ENCODE data around the gene SWAP70. TPM values are rescaled to one million over a fixed set of nuclear protein-coding genes. Genes with fewer than 3 reads are reported as not detected.

SWAP70 gene
- total and polyA plus RNA-seq, 2 experiments from 2014 or later, result 30.3 to 33.3 TPM

- peaks cover 6% of the 10 kb centered on the region for H3K27me3 Mint-ChIP-seq (ENCODE audit: insufficient read depth, low read depth, poor library complexity)
- H3K36me3 ChIP-seq (ENCODE audit: insufficient read depth), result no peaks in the 10 kb centered on the region
- DNase-seq (ENCODE audit: low spot score) (no peak), ATAC-seq (no peak)
- H3K27ac ChIP-seq (ENCODE audit: low read depth), result no peak overlapping the region
- no peaks in the 10 kb centered on the region for H3K27me3 ChIP-seq (ENCODE audit: insufficient read depth)
- H3K36me3 Mint-ChIP-seq (ENCODE audit: low read depth), result no peaks in the 10 kb centered on the region; the same call in 2 of the 3 replicates
- no peaks in the 10 kb centered on the region for H3K9me3 Mint-ChIP-seq
- peaks cover 25% of the 10 kb centered on the region for H3K4me1 Mint-ChIP-seq
- TF ChIP-seq STAT1 (IDR thresholded peaks at IDR 0.05; ENCODE audit: unreplicated experiment) (no peak), ZNF331 (CRISPR knock-in tag; IDR thresholded peaks at IDR 0.05; ENCODE audit: low read depth) (no peak), EZH2 (IDR thresholded peaks at IDR 0.05; ENCODE audit: low read depth, unreplicated experiment) (no peak), NANOG (IDR thresholded peaks at IDR 0.05; ENCODE audit: borderline replicate concordance) (no peak), REST (IDR thresholded peaks at IDR 0.05; ENCODE audit: unreplicated experiment) (no peak), ZNF462 (CRISPR knock-in tag; IDR thresholded peaks at IDR 0.05) (no peak), CREB1 (CRISPR knock-in tag; IDR thresholded peaks at IDR 0.05; ENCODE audit: low read depth) (no peak), EZH2phosphoT487 (IDR thresholded peaks at IDR 0.05; ENCODE audit: unreplicated experiment) (no peak), POLR2AphosphoS5 (IDR thresholded peaks at IDR 0.05; ENCODE audit: low read depth) (no peak), ZNF114 (CRISPR knock-in tag; IDR thresholded peaks at IDR 0.05) (no peak), JUNB (IDR thresholded peaks at IDR 0.05; ENCODE audit: unreplicated experiment) (no peak)
- TF ChIP-seq, protein P1, sequence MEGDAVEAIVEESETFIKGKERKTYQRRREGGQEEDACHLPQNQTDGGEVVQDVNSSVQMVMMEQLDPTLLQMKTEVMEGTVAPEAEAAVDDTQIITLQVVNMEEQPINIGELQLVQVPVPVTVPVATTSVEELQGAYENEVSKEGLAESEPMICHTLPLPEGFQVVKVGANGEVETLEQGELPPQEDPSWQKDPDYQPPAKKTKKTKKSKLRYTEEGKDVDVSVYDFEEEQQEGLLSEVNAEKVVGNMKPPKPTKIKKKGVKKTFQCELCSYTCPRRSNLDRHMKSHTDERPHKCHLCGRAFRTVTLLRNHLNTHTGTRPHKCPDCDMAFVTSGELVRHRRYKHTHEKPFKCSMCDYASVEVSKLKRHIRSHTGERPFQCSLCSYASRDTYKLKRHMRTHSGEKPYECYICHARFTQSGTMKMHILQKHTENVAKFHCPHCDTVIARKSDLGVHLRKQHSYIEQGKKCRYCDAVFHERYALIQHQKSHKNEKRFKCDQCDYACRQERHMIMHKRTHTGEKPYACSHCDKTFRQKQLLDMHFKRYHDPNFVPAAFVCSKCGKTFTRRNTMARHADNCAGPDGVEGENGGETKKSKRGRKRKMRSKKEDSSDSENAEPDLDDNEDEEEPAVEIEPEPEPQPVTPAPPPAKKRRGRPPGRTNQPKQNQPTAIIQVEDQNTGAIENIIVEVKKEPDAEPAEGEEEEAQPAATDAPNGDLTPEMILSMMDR (conservative IDR thresholded peaks at IDR 0.05; ENCODE audit: low read depth in 2 of 2), result no peak
- TF ChIP-seq, protein P2, sequence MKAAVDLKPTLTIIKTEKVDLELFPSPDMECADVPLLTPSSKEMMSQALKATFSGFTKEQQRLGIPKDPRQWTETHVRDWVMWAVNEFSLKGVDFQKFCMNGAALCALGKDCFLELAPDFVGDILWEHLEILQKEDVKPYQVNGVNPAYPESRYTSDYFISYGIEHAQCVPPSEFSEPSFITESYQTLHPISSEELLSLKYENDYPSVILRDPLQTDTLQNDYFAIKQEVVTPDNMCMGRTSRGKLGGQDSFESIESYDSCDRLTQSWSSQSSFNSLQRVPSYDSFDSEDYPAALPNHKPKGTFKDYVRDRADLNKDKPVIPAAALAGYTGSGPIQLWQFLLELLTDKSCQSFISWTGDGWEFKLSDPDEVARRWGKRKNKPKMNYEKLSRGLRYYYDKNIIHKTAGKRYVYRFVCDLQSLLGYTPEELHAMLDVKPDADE (IDR thresholded peaks at IDR 0.05), result no peak
- peak overlapping the region; percentile 58; the same call in 2 of the 3 replicates for H3K4me3 Mint-ChIP-seq
- no peaks in the 10 kb centered on the region for H4K20me1 ChIP-seq (replicated peaks; ENCODE audit: insufficient read depth)
- no peak overlapping the region for H3K4me3 ChIP-seq
- H3K4me1 ChIP-seq (ENCODE audit: insufficient read depth), result peaks cover 23% of the 10 kb centered on the region
- H3K27ac Mint-ChIP-seq, result no peak overlapping the region
- H2AFZ ChIP-seq, result peak overlapping the region; percentile 99; the same call in 1 of the 2 replicates
- peaks cover 15% of the 10 kb centered on the region for H3K9me2 ChIP-seq (ENCODE audit: insufficient read depth)
- no peaks in the 10 kb centered on the region for H3K79me2 ChIP-seq (replicated peaks; ENCODE audit: insufficient read depth)
- H3F3A ChIP-seq (replicated peaks; ENCODE audit: low read depth), result 0 out of 2 replicates have a peak, but pooled peaks cover 7% of the 10 kb centered on the region
- H3K4me2 ChIP-seq, result peak overlapping the region; percentile 71; the same call in 1 of the 2 replicates
These were observed 95.8 kb downstream of the SWAP70 start for GRCh38 chr11:9759519-9760192.
